Suprapubic skin (tissue), 4 donors: ENCODE measurements around the gene MEAK7. TPM values are rescaled to one million over a fixed set of nuclear protein-coding genes. Genes with fewer than 3 reads are reported as not detected.

Experiments
- total RNA-seq, 4 donors: library from RNA; depleted of rRNA; stranded (reverse); fragments of >200 nt; gene quantifications; one replicate each; pipeline ENCODE4 v1.1.0, GENCODE V29; 2016

The MEAK7 gene
- total RNA-seq, 4 donors from 2014 or later, result 9.2 to 17.9 (median 13.6) TPM

Other genes with a start within 250 kb of the MEAK7 start
- gene WFDC1, start 209.8 kb downstream of the MEAK7 start, total RNA-seq, result 1 to 10 TPM in 2 of 4 donors, under 1 TPM in 1, not detected in 1; 0.49 to 1.4 (median 1.3) TPM
- 10 to 100 TPM; 28.0 to 85.6 (median 40.3) TPM for gene ATP2C2, start 136.1 kb downstream of the MEAK7 start, total RNA-seq
- gene COTL1, start 113.4 kb upstream of the MEAK7 start, total RNA-seq, result 10 to 100 TPM in 2 of 4 donors, 1 to 10 TPM in 2; 7.9 to 12.9 (median 10.3) TPM
- 10 to 100 TPM; 43.4 to 70.7 (median 67.2) TPM for gene KLHL36, start 143.9 kb upstream of the MEAK7 start, total RNA-seq
- gene USP10, start 195.3 kb upstream of the MEAK7 start, total RNA-seq, result 10 to 100 TPM; 58.5 to 92.2 (median 69.8) TPM